LNCaP clone FGC (cell line): Measurements from ENCODE around the gene MTA1.

Source experiments
- DNase-seq: peaks from one replicate; pipeline ENCODE4 v3.0.0-alpha.2; 2011; ENCODE audit warnings: low read depth
- H3K4me3 ChIP-seq: 2 replicates; pipeline ENCODE4 v1.5.1; 2011; ENCODE audit warnings: mild to moderate bottlenecking, low read depth, low read length, control low read depth
- CTCF ChIP-seq: IDR thresholded peaks from 2 replicates; pipeline ENCODE4 v1.5.1; 2012; ENCODE audit warnings: mild to moderate bottlenecking; ENCODE audit not compliant: control insufficient read depth, insufficient read depth; ENCODE audit errors: extremely low read depth

MTA1 gene

GRCh38 chr14:105452963-105453362 lies 33.3 kb downstream of the MTA1 start:
- TF ChIP-seq CTCF, result no peak
- DNase-seq, result no peak
- H3K4me3 ChIP-seq, result no peak overlapping the region

GRCh38 chr14:105453847-105454246 lies 34.2 kb downstream of the MTA1 start:
- TF ChIP-seq CTCF, result no peak
- H3K4me3 ChIP-seq, result no peak overlapping the region
- no peak for DNase-seq

GRCh38 chr14:105455086-105455640 lies 35.5 kb downstream of the MTA1 start:
- no peak overlapping the region for H3K4me3 ChIP-seq
- TF ChIP-seq CTCF, result no peak
- no peak for DNase-seq

- no peak for TF ChIP-seq CTCF
- DNase-seq, result no peak
- H3K4me3 ChIP-seq, result no peak overlapping the region
These were observed 36.4 kb downstream of the MTA1 start for GRCh38 chr14:105455766-105456660.

- TF ChIP-seq CTCF, result no peak
- H3K4me3 ChIP-seq, result no peak overlapping the region
- no peak for DNase-seq
These were observed 37.4 kb downstream of the MTA1 start for GRCh38 chr14:105456736-105457617.

GRCh38 chr14:105458010-105458409 lies 38.4 kb downstream of the MTA1 start:
- DNase-seq, result no peak
- no peak overlapping the region for H3K4me3 ChIP-seq
- TF ChIP-seq CTCF, result no peak
